Lung (tissue), 12 donors: ENCODE data around the gene SSRP1. TPM values are rescaled to one million over a fixed set of nuclear protein-coding genes. Genes with fewer than 3 reads are reported as not detected.

Experiments used
- ATAC-seq: fragments of 200-7000 bp; cut with Tn5 transposase; one replicate; pipeline ENCODE4 v1.9.1; 2020; ENCODE audit warnings: moderate number of reproducible peaks; ENCODE audit not compliant: insufficient read depth, low FRiP score
- DNase-seq, 3 donors: peaks; one replicate each; pipeline ENCODE4 v3.0.0-alpha.2; 2013 to 2017
- H3K27ac ChIP-seq, 2 donors: one replicate each; pipeline ENCODE4 v1.5.1; 2013; ENCODE audit warnings: mild to moderate bottlenecking in 2 of 2, moderate library complexity in 2 of 2, control low read depth in 1 of 2, inconsistent platforms in 1 of 2, low read depth in 1 of 2, low read length in 1 of 2
- H3K27me3 ChIP-seq, 3 donors: one replicate each; pipeline ENCODE4 v1.5.1; 2013; ENCODE audit warnings: low read length in 2 of 3; ENCODE audit not compliant: control insufficient read depth in 3 of 3, insufficient read depth in 3 of 3
- H3K36me3 ChIP-seq, 4 donors: one replicate each; pipeline ENCODE4 v1.5.1; 2013; ENCODE audit warnings: low read length in 4 of 4, mild to moderate bottlenecking in 1 of 4, moderate library complexity in 1 of 4; ENCODE audit not compliant: control insufficient read depth in 4 of 4, insufficient read depth in 4 of 4
- H3K4me1 ChIP-seq, 5 donors: one replicate each; pipeline ENCODE4 v1.5.1; 2013; ENCODE audit warnings: low read length in 5 of 5, mild to moderate bottlenecking in 2 of 5, moderate library complexity in 1 of 5; ENCODE audit not compliant: control insufficient read depth in 5 of 5, insufficient read depth in 5 of 5
- H3K4me3 ChIP-seq: one replicate; pipeline ENCODE4 v1.5.1; 2013; ENCODE audit warnings: mild to moderate bottlenecking, control low read depth, moderate library complexity
- H3K9ac ChIP-seq, 2 donors: one replicate each; pipeline ENCODE4 v1.5.1; 2013; ENCODE audit warnings: low read length in 2 of 2, control low read depth in 1 of 2; ENCODE audit not compliant: insufficient read depth in 1 of 2
- H3K9me3 ChIP-seq, 4 donors: one replicate each; pipeline ENCODE4 v1.5.1; 2013; ENCODE audit warnings: low read length in 3 of 4, mild to moderate bottlenecking in 1 of 4, moderate library complexity in 1 of 4; ENCODE audit not compliant: control insufficient read depth in 4 of 4, insufficient read depth in 3 of 4
- WGBS, 2 donors: extraction: QIAGEN DNeasy Blood & Tissue Kit; methylation state at CpG; one replicate each; pipeline ENCODE4 v1.1.7; 2013; 5-methylcytosine and 5-hydroxymethylcytosine counted together
- polyA plus RNA-seq, 2 donors: library from polyadenylated mRNA; stranded (reverse); fragments of 200-250 nt; gene quantifications; one replicate each; pipeline ENCODE4 v1.2.1, GENCODE V29; 2013
- total RNA-seq, 2 donors: library from RNA; depleted of rRNA in 1 of 2; stranded (reverse); fragments of >200 nt in 1 of 2; gene quantifications; one replicate each; pipeline ENCODE4 v1.2.1, GENCODE V29; 2014 to 2021
- TF ChIP-seq, protein P1 (sequence below): IDR thresholded peaks from 2 replicates; pipeline ENCODE4 v1.5.1; 2012; ENCODE audit warnings: mild to moderate bottlenecking; ENCODE audit errors: control extremely low read depth, extremely low read depth
- donor health status: control.
- donor health status: control.
- donor health status: Bipolar disorder and iron deficiency.
- donor health status: healthy.
- donor health status: DM: yes; HTN: yes; CAD: no.

Gene SSRP1
- total and polyA plus RNA-seq, 4 donors, result 37.1 to 76.9 (median 64.6) TPM

DNA sequence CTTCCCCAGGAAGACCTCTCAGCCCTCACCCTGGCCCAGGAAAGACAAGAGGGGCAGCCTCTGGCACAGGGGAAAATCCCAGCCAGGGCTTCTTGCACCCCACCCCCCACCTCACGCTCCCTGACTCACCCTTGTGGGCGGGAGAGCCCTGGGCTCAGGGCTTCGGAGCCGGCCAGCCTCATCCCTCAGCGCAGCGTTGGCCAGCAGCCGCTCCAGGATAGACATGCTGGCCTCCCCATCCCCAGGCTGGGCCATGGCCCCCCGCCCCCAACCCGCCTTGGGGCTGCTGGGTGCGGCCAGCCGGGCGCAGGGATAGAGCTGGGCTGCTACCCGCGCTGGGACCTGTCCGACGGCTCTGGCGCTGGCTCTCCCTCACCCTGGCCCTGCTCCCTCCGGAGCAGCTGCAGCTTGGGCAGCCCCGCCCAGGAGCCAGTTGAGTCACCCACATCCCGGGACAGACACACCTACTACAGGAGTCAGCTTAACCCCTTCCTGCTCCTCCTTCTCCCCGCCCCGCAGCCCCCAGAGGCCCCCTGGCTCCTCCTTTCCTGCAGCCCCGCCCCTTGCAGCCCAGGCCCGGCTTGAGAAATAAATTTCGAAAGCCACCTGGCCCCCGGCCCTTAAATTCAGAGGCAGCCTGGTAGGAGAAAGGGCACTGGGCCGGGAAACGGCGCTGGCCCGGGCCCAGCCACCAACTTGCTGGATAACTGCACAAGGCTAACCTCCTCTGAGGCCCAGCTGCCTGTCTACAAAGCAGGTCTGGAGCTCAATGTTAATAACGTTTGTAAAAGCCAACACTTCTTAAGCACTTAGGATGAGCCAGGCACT lies 24.4 kb downstream of the SSRP1 start:
- TF ChIP-seq, protein P1, sequence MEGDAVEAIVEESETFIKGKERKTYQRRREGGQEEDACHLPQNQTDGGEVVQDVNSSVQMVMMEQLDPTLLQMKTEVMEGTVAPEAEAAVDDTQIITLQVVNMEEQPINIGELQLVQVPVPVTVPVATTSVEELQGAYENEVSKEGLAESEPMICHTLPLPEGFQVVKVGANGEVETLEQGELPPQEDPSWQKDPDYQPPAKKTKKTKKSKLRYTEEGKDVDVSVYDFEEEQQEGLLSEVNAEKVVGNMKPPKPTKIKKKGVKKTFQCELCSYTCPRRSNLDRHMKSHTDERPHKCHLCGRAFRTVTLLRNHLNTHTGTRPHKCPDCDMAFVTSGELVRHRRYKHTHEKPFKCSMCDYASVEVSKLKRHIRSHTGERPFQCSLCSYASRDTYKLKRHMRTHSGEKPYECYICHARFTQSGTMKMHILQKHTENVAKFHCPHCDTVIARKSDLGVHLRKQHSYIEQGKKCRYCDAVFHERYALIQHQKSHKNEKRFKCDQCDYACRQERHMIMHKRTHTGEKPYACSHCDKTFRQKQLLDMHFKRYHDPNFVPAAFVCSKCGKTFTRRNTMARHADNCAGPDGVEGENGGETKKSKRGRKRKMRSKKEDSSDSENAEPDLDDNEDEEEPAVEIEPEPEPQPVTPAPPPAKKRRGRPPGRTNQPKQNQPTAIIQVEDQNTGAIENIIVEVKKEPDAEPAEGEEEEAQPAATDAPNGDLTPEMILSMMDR, result no peak
- Histone ChIP-seq H3K9me3 (no peaks in the 10 kb centered on the region), H3K9ac (peak overlapping the region in 1 of 2 donors; percentile 60), H3K36me3 (peaks cover 0 to 58% (median 45%) of the 10 kb centered on the region in 4 donors), H3K4me3 (peak overlapping the region; percentile 48), H3K4me1 (peaks cover 3 to 40% (median 23%) of the 10 kb centered on the region in 5 donors), H3K27me3 (no peaks in the 10 kb centered on the region), H3K27ac (peak overlapping the region; percentile 70 to 85)
- WGBS, 2 donors, result 1 to 3% methylated on average over 26 to 31 of the region's 31 CpGs
- peak; percentile 88 to 90 (median 88) for DNase-seq
- ATAC-seq, result peak; percentile 91

DNA sequence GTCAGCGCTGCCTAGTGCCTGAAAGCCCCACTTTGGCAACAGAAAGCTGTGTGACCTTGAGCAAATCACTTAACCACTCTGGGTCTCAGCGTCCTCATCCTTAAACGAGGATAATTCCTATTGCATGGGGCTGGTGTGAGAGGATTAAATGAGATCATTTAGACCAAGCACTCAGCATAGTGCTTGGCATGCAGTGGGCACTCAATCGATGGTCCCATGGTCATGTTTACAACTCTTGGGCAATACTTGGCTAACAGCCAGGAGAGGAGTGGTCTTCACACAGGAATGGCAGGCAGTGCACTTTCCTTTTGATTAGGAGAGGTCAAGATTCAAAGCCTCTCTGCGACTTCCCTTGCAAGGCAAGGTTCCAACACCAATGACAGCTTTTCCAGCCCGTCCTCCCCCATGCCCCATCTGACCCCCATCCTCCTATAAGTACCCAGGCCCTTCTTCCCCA lies 25.0 kb downstream of the SSRP1 start:
- TF ChIP-seq, protein P1, result no peak
- H3K27ac ChIP-seq, result peak overlapping the region; percentile 30 to 85
- ATAC-seq, result no peak
- H3K4me3 ChIP-seq, result peak overlapping the region; percentile 48
- H3K27me3 ChIP-seq, result no peaks in the 10 kb centered on the region
- no peaks in the 10 kb centered on the region for H3K9me3 ChIP-seq
- DNase-seq, result peak; percentile 53 to 88 (median 82)
- WGBS, 2 donors, result 38 to 55% methylated on average over 6 of the region's 6 CpGs
- H3K9ac ChIP-seq, result peak overlapping the region in 1 of 2 donors; percentile 62
- H3K36me3 ChIP-seq, result peaks cover 0 to 54% (median 41%) of the 10 kb centered on the region in 4 donors
- H3K4me1 ChIP-seq, result peaks cover 3 to 34% (median 16%) of the 10 kb centered on the region in 5 donors

DNA sequence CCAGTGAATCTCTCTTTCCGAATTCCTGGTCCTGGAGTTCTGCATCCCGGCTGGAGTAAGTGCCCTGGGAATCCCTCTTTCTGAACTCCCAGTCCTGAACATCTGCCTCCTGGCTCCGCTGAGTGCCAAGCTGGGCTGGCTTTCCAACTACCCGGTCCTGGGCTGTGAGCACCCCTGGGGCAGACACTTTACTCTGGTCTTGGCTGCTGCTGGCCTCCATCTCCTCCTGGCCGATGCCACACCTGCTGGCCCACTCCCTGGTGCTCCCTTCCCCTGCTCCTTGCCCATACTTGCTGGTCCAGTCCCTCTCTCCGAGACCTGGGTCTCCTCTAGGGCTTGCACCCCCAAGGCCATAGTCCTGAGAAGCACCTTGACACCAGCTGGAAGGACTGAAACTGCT lies 25.6 kb downstream of the SSRP1 start:
- Histone ChIP-seq H3K36me3 (peaks cover 0 to 51% (median 40%) of the 10 kb centered on the region in 4 donors), H3K4me3 (no peak overlapping the region), H3K9ac (peak overlapping the region in 1 of 2 donors; percentile 62), H3K27me3 (no peaks in the 10 kb centered on the region), H3K4me1 (peaks cover 3 to 29% (median 15%) of the 10 kb centered on the region in 5 donors), H3K9me3 (no peaks in the 10 kb centered on the region), H3K27ac (peak overlapping the region in 1 of 2 donors; percentile 85)
- TF ChIP-seq, protein P1, result no peak
- ATAC-seq, result no peak
- WGBS, 2 donors, result 84 to 87% methylated on average over 6 of the region's 6 CpGs
- no peak for DNase-seq
